SW480 (cell line): ENCODE results near the gene GREB1.

Source experiments
- DNase-seq: peaks from one replicate; pipeline ENCODE4 v3.0.0-alpha.2; 2016; ENCODE audit warnings: low spot score

The GREB1 gene

GRCh38 chr2:11539317-11540147 lies 5.7 kb downstream of the GREB1 start:
- DNase-seq: peak; percentile 57

DNA sequence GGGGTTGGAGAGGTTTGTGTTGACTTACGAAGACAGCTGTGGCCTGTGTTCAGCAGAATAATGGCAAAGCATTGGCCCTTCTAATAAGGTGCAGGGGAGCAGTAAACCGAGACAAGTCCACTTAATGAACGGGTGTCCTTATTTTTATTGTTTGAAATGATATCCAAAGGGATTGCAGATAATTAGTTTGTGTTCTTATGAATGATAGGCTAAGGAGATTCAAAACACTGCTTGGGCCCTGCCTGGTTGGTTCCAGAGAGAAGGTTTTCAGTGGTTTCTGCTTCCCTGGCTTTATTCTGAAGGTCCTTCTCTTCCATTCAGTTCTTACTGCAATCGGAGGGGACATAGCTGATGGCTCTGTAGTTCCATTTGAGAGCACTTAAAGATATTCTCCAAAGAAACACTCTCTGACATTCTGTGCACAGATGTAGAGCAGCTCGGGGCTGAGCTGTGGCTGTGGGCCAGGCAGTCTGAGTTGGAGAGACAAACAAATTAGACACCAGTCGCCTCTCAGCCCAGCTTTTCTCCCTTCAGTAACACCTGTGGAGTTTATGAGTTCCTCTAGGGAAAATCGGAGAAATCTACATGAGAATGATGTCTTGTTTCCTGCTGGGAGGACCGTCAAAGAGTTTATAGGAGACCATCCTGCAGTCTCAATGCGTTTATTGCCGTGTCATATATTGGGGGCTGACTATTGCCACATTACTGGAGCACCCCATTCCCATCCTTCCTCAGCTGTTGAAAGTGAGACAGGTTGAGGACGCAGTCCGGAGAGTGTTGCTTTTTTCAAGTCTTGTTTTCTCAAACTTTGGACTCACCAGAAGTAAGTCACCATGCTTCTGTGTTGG lies 6.5 kb downstream of the GREB1 start:
- DNase-seq: no peak

- DNase-seq: no peak
Observed at GRCh38 chr2:11540996-11541692, 7.3 kb downstream of the GREB1 start.

GRCh38 chr2:11541693-11542274 lies 7.9 kb downstream of the GREB1 start:
- DNase-seq: no peak

- DNase-seq: no peak
Observed at GRCh38 chr2:11542275-11542819, 8.5 kb downstream of the GREB1 start.

GRCh38 chr2:11543337-11544216 lies 9.7 kb downstream of the GREB1 start:
- DNase-seq: no peak

DNA sequence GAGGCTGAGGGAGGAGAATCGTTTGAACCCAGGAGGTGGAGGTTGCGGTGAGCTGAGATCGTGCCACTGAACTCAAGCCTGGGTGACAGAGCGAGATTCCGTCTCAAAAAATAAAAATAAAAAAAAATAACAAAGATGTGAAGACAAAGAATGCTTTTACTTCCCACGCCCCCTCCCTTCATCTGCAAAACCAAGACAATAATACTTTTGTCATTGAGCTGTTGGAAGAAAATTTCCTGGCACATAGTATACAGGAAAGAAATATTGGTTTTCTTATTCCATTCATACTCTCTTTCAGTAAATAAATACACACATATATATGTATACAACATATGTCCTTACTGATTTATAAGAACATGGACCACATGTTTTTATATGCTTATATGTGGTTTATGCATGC lies 12.2 kb downstream of the GREB1 start:
- DNase-seq: no peak

- no peak for DNase-seq
Observed at GRCh38 chr2:11547912-11548497, 14.2 kb downstream of the GREB1 start.

DNA sequence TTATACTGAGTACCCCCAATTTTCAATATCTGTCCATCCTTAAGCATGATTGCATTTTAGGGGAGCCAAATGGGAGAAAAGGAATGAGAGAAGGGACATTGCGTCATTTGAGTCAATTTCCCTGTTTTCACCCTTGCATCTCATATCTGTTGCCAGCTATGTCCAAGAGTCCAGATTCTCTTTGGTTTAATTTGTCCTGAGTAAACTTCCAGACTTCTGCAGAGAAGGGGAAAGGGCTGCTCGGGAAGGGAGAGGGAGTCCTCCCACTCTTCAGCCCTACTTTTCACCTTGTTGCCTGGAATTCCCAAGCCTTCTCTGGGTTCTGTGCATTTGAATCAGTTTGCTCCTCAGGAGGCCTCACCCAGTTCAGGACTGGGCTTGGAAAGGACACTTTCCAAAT lies 16.5 kb downstream of the GREB1 start:
- DNase-seq: no peak

DNA sequence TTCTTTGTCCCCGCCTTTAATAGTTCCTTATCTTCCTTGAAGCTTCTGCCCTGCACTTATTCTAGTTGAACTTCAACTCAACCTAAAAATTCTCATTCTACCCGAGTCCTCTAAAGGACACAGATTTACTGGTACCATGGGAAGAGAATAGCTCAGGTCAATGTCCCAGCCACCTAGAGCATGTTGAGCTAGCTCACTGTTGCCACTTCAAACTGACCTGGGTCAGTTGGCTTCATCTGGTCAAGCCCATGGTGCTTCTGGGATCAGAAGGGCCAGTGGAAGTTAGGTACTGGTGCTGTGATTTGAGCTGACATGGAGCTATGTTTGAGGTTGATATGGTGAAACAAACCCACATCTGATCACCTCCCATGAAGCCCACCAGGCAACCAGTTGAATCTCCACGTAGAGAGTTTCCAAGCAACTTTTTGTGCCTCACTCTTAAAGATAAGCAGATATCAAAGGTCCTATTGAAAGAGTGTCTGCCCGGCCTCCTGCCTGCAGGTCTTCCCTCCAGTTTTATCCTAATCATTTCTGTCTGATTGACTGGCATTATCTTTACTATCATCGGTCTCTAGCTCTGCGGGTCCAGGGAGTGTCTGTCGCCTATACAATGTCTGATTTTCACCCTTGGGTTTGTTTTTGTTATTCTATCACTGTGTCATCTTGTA lies 17.2 kb downstream of the GREB1 start:
- DNase-seq: no peak

GRCh38 chr2:11551569-11552259 lies 17.9 kb downstream of the GREB1 start:
- no peak for DNase-seq

DNA sequence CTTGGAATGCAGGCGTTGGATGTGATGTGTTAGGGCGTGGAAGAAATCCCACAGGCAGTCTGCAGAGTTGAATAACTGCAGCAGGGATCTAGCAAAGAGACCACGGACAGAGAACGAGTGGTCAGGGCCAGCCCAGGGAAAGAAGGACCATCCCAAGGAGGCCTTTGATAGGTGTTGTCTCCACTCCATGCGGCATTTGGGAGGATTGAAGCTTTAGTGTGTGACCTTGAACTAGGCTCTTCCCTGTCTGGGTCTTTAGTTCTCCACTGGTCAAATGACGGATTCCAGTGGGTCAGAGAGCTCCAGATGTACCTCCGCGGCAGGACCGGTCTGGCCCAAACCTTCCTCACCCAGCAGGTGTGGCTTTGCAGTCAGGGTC lies 18.4 kb downstream of the GREB1 start:
- no peak for DNase-seq

DNA sequence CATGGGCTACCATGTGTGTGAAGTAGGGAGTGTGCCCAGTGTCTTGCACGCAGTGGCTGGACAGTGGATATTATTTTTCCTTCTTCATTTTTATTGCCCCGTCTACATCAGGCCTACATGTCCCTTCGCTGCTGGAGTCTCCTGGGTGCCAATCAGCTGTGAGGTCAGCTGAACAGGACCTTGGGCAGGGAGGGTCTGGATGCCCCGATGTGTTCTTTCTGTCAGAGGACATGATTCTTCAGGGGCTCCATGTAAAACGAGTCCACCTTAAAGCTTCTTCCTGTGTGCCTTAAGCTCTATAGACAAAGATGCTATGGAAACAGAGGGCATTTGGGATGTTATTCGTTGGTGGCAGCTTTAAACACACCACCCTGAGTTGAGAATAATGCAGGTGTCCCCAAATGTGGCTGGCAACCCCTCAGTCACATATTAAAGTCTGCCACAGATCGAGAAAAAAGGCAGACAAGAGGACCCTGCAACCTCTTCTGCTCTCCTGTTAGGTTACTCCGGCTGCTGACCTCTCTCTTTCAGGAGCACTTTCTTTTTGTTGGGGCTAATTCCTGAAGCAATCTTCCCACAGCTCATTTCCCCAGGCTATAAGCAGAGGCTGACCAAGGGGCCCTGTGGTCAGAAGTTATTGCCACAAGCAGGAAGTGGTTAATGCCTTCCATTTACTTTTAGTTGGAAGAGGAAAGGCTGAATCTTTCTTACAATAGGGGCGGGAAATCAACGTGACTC lies 20.0 kb downstream of the GREB1 start:
- peak; percentile 70 for DNase-seq

DNA sequence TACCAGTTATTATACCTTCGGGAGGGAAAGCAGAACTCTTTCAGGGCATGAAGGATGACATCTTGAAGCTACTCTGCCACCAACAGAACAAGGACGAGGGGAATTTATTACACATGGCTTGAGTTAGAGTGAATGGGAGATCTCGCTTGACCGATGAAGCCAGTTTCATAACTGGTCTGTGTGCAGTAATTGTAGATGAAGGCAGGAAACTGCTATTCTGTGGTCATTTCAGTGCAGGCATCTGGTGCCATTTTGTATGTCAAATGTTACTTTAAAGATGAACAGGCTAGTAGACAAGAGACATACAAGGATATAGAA lies 20.5 kb downstream of the GREB1 start:
- no peak for DNase-seq

DNA sequence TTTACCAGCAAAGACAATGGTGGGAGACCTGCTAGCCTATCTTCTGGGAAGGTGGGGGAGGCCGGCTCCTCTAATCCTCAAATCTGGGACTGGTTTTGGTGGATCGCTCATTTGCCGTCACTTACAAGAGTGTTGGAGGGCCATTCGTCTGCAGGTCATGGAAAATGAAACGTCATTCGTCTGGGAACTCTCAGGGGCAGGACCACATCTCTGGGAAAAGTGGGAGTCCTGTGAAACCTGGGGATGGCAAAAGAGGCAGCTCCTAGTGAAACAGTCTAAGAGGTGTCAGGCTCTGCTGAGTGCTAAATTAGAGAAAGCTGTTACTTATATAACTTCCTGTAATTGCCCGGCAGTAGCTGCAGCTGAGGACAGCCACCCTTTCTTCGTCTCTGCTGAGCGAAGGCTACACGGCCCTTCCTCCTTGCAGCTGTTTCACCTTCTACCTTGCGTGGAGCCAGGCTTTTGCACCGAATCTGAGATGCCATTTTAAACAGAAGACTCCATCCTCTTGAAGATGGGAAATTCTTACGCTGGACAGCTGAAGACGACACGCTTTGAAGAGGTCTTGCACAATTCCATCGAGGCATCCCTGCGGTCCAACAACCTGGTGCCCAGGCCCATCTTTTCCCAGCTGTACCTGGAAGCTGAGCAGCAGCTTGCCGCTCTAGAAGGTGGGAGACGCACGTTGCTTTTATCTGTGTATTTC lies 22.4 kb downstream of the GREB1 start:
- no peak for DNase-seq

- no peak for DNase-seq
Observed at GRCh38 chr2:11558214-11558886, 24.5 kb downstream of the GREB1 start.

- no peak for DNase-seq
Observed at GRCh38 chr2:11559066-11559785, 25.4 kb downstream of the GREB1 start.
